ENCODE data around the gene LBR.

The LBR gene

GRCh38 chr1:225428881-225429455, 1.1 kb upstream of the LBR start:
- TF ChIP-seq ZBTB1 (tag by site-specific recombination; IDR thresholded peaks at IDR 0.05) (0 out of 2 replicates have a peak, but pooled peaks have one; percentile 0), ZNF10 (tag by site-specific recombination; IDR thresholded peaks at IDR 0.05) (0 out of 2 replicates have a peak, but pooled peaks have one; percentile 4), KLF1 (tag by site-specific recombination; IDR thresholded peaks at IDR 0.05) (no peak), ZBTB26 (tag by site-specific recombination; optimal IDR thresholded peaks at IDR 0.05) (no peak), MZF1 (tag by site-specific recombination; IDR thresholded peaks at IDR 0.05; ENCODE audit: borderline replicate concordance) (0 out of 2 replicates have a peak, but pooled peaks have one; percentile 4), ZNF362 (tag by site-specific recombination; IDR thresholded peaks at IDR 0.05) (peak; percentile 82; the same call in 1 of the 2 replicates), ZNF585B (tag by site-specific recombination; IDR thresholded peaks at IDR 0.05) (0 out of 2 replicates have a peak, but pooled peaks have one; percentile 36), ZNF266 (tag by site-specific recombination; IDR thresholded peaks at IDR 0.05; ENCODE audit: low read depth) (no peak), ZNF664 (tag by site-specific recombination; IDR thresholded peaks at IDR 0.05) (0 out of 2 replicates have a peak, but pooled peaks have one; percentile 25), ZNF2 (tag by site-specific recombination; IDR thresholded peaks at IDR 0.05) (peak; percentile 58; the same call in 1 of the 2 replicates), ZBTB10 (tag by site-specific recombination; IDR thresholded peaks at IDR 0.05) (0 out of 2 replicates have a peak, but pooled peaks have one; percentile 10), PRDM1 (tag by site-specific recombination; IDR thresholded peaks at IDR 0.05) (peak; percentile 81)
- TF ChIP-seq, protein P1, sequence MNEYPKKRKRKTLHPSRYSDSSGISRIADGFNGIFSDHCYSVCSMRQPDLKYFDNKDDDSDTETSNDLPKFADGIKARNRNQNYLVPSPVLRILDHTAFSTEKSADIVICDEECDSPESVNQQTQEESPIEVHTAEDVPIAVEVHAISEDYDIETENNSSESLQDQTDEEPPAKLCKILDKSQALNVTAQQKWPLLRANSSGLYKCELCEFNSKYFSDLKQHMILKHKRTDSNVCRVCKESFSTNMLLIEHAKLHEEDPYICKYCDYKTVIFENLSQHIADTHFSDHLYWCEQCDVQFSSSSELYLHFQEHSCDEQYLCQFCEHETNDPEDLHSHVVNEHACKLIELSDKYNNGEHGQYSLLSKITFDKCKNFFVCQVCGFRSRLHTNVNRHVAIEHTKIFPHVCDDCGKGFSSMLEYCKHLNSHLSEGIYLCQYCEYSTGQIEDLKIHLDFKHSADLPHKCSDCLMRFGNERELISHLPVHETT (tag by site-specific recombination; IDR thresholded peaks at IDR 0.05) = 0 out of 2 replicates have a peak, but pooled peaks have one; percentile 8
- Histone ChIP-seq H3K4me3 (ENCODE audit: low read depth, low read length) (peak overlapping the region; percentile 90), H3K4me1 (ENCODE audit: control insufficient read depth, insufficient read depth, low read length) (peaks cover 19% of the 10 kb centered on the region), H3K27ac (ENCODE audit: extremely low read depth, low read depth, low read length) (peak overlapping the region; percentile 78; the same call in 1 of the 2 replicates), H3K36me3 (ENCODE audit: control insufficient read depth in 2 of 2, insufficient read depth in 1 of 2, low read length in 2 of 2) (no peaks in the 10 kb centered on the region), H3K9me3 (ENCODE audit: control insufficient read depth, insufficient read depth, low read depth, low read length) (no peaks in the 10 kb centered on the region)
- ChIA-PET CTCF (interaction anchor here (0.6 to 1.8 kb wide), 7 partner anchors 11 to 110 kb away, joined by 3 to 6 read pairs (median 4); no protein-coding TSS in a partner anchor), POLR2A (interaction anchor here (0.8 to 1.6 kb wide), 5 partner anchors 16 to 495 kb away, joined by 3 to 6 read pairs (median 5); partner anchors contain the start of genes PYCR2 and TMEM63A)

DNA sequence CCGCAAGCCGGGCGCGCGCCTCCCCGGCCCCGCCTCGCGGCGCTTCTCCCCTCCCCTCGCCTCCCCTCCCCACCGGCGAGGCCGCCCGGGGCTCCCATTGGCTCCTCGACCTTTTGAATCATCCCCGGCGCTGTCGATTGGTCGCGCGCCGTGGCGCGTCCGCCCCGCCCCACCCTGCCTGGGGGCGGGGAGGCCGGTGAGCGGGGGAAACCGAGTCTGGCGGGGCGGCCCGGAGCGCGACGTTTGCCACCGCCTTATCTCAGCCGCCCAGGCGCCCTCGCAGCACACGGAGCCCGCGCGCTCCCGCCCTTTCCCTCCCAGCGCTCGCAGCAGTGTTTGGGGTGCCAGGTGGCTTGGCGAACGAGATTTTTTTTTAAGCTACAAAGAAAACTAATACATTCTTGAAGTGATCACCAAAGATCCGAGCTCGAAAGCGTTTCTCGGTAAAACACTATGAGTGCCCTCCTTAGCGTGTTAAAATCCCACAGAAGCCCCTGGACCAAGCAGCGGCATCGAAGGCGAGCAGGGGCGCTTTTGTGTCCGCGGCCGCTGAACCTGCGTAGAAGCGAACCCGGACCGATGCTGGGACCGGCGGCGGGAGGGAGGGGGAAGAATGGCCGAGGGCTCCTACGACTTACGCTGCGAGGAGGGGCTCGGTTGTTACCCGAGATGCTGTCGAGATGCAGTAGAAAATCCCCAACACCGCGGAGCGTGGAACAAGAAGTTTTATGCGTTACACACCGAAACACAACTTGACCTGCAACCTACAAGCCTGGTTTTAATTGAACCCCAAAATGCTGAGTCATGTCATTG, 436 bp upstream of the LBR start:
- Histone ChIP-seq H3K36me3 (ENCODE audit: control insufficient read depth in 2 of 2, insufficient read depth in 1 of 2, low read length in 2 of 2) (no peaks in the 10 kb centered on the region), H3K9me3 (ENCODE audit: control insufficient read depth, insufficient read depth, low read depth, low read length) (no peaks in the 10 kb centered on the region), H3K4me1 (ENCODE audit: control insufficient read depth, insufficient read depth, low read length) (peaks cover 26% of the 10 kb centered on the region), H3K27ac (ENCODE audit: extremely low read depth, low read depth, low read length) (peak overlapping the region; percentile 83), H3K4me3 (ENCODE audit: low read depth, low read length) (peak overlapping the region; percentile 90)
- CTCF ChIA-PET = interaction anchor here (0.6 to 1.4 kb wide), 6 partner anchors 15 to 109 kb away, joined by 3 to 6 read pairs (median 4); no protein-coding TSS in a partner anchor
- POLR2A ChIA-PET = interaction anchor here (0.8 to 1.6 kb wide), 6 partner anchors 12 to 496 kb away, joined by 3 to 6 read pairs (median 5); partner anchors contain the start of genes PYCR2 and TMEM63A
- TF ChIP-seq ZNF324 (tag by site-specific recombination; IDR thresholded peaks at IDR 0.05) (peak; percentile 13; the same call in 1 of the 2 replicates), ZBTB26 (tag by site-specific recombination; optimal IDR thresholded peaks at IDR 0.05) (peak; percentile 89), ZNF600 (tag by site-specific recombination; IDR thresholded peaks at IDR 0.05) (peak; percentile 100), ZNF24 (tag by site-specific recombination; IDR thresholded peaks at IDR 0.05) (peak; percentile 56; the same call in 1 of the 2 replicates), MZF1 (tag by site-specific recombination; IDR thresholded peaks at IDR 0.05; ENCODE audit: borderline replicate concordance) (peak; percentile 92), TSHZ1 (tag by site-specific recombination; IDR thresholded peaks at IDR 0.05; ENCODE audit: borderline replicate concordance) (peak; percentile 75; the same call in 1 of the 2 replicates), ZNF2 (tag by site-specific recombination; IDR thresholded peaks at IDR 0.05) (peak; percentile 79; the same call in 1 of the 2 replicates), ZNF677 (tag by site-specific recombination; IDR thresholded peaks at IDR 0.05) (no peak)

Measured in HEK293 (cell line).